Measurements from ENCODE around the gene ASCL3. TPM values are rescaled to one million over a fixed set of nuclear protein-coding genes. Genes with fewer than 3 reads are reported as not detected.

Gene ASCL3
- total RNA-seq, result not detected in 2 replicates

GRCh38 chr11:8942518-8943066, at the start of gene ASCL3:
Gene ASCL3 (minus strand): TSS chr11:8943016. CDS start chr11:8938161, 4,855 bp downstream.

GRCh38 chr11:8964324-8965320, 21.8 kb upstream of the ASCL3 start, which contains the start of gene TMEM9B:
Gene TMEM9B (minus strand): TSS chr11:8964442. CDS start chr11:8964313, 129 bp downstream.

GRCh38 chr11:8932564-8933180, 10.1 kb downstream of the ASCL3 start, which contains the start of gene C11orf16:
Gene C11orf16 (minus strand): TSS chr11:8932947. CDS start chr11:8932308, 639 bp downstream.

GRCh38 chr11:8911029-8911823, 31.6 kb downstream of the ASCL3 start, which contains the start of gene AKIP1:
Gene AKIP1 (plus strand): TSS chr11:8911189. CDS start chr11:8911450, 261 bp downstream.

Other genes starting within 250 kb of the ASCL3 start
- gene AKIP1, start 31.8 kb downstream of the ASCL3 start, total RNA-seq, result 22.9 and 39.8 TPM in 2 replicates
- not detected in 2 replicates for gene C11orf16, start 10.1 kb downstream of the ASCL3 start, total RNA-seq
- gene TMEM9B, start 21.4 kb upstream of the ASCL3 start, total RNA-seq, result 36.1 and 48.0 TPM in 2 replicates
- 0.94 and 1.1 TPM in 2 replicates for gene NRIP3, start 61.0 kb upstream of the ASCL3 start, total RNA-seq
- gene SCUBE2, start 148.6 kb upstream of the ASCL3 start, total RNA-seq, result 0.68 and 2.8 TPM in 2 replicates

All from pericardium fibroblast (primary cell).